WERI-Rb-1 (cell line): Measurements from ENCODE around the gene SPOCK1.

Experiments
- DNase-seq: peaks from one replicate; pipeline ENCODE4 v3.0.0-alpha.2; 2020
- H3K27ac ChIP-seq: fragments of 250-450 bp; sonication (Bioruptor Pico); 2 replicates; pipeline ENCODE4 v1.5.1; 2020; ENCODE audit warnings: mild to moderate bottlenecking, moderate library complexity
- H3K27me3 ChIP-seq: fragments of 250-450 bp; sonication (Bioruptor Pico); 2 replicates; pipeline ENCODE4 v1.5.1; 2021; ENCODE audit warnings: mild to moderate bottlenecking, low read depth, moderate library complexity; ENCODE audit not compliant: insufficient read depth, severe bottlenecking
- H3K36me3 ChIP-seq: fragments of 250-450 bp; sonication (Bioruptor Pico); 2 replicates; pipeline ENCODE4 v1.5.1; 2020; ENCODE audit warnings: mild to moderate bottlenecking, moderate library complexity
- H3K4me3 ChIP-seq: 2 replicates; pipeline ENCODE4 v1.5.1; 2011; ENCODE audit warnings: low read depth, mild to moderate bottlenecking, control low read depth, low read length
- H3K9me3 ChIP-seq: fragments of 250-450 bp; sonication (Bioruptor Pico); 2 replicates; pipeline ENCODE4 v1.5.1; 2021; ENCODE audit warnings: mild to moderate bottlenecking, moderate library complexity; ENCODE audit not compliant: severe bottlenecking
- TF ChIP-seq, protein P1 (sequence below): IDR thresholded peaks from 2 replicates; pipeline ENCODE4 v1.5.1; 2011; ENCODE audit warnings: low read depth, mild to moderate bottlenecking, control low read depth, inconsistent platforms, low read length

SPOCK1 gene

DNA sequence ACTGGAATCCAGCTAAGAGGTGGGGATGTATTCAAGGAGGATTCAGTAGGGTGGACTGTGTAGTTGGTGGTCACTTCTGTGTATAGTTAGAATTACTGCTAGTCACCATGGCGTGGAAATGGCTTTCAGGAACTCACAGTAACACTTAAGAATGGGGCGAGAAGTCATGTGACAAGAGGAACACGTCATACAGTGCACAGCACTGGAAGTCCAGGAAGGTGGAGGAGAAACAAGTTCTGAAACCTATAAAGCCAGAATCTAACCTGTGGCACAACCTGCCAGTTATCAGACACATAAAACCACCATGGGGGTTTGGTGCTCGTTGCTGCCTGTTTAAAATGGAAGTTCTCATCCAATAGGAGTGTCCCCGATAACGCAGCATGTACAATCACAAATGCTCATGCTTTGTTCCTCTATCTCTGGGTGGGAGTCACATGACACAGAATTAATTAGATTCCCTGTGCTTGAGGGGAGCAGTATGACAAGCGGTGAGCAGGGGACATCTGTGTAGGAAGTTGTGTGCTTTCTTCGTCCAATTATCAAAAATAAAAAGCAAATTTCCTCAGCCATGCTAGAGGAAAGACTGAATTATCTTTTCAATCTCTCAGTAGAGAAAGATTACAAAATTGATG is 193.0 kb downstream of the SPOCK1 start:
- no peak overlapping the region for H3K27ac ChIP-seq
- no peak for DNase-seq
- no peaks in the 10 kb centered on the region for H3K36me3 ChIP-seq
- TF ChIP-seq, protein P1, sequence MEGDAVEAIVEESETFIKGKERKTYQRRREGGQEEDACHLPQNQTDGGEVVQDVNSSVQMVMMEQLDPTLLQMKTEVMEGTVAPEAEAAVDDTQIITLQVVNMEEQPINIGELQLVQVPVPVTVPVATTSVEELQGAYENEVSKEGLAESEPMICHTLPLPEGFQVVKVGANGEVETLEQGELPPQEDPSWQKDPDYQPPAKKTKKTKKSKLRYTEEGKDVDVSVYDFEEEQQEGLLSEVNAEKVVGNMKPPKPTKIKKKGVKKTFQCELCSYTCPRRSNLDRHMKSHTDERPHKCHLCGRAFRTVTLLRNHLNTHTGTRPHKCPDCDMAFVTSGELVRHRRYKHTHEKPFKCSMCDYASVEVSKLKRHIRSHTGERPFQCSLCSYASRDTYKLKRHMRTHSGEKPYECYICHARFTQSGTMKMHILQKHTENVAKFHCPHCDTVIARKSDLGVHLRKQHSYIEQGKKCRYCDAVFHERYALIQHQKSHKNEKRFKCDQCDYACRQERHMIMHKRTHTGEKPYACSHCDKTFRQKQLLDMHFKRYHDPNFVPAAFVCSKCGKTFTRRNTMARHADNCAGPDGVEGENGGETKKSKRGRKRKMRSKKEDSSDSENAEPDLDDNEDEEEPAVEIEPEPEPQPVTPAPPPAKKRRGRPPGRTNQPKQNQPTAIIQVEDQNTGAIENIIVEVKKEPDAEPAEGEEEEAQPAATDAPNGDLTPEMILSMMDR: no peak
- no peaks in the 10 kb centered on the region for H3K27me3 ChIP-seq
- H3K9me3 ChIP-seq: no peaks in the 10 kb centered on the region
- H3K4me3 ChIP-seq: no peak overlapping the region

GRCh38 chr5:137304226-137304874 is 194.8 kb downstream of the SPOCK1 start:
- Histone ChIP-seq H3K9me3 (no peaks in the 10 kb centered on the region), H3K27ac (no peak overlapping the region), H3K36me3 (no peaks in the 10 kb centered on the region), H3K27me3 (no peaks in the 10 kb centered on the region), H3K4me3 (no peak overlapping the region)
- TF ChIP-seq, protein P1: no peak
- no peak for DNase-seq

- no peaks in the 10 kb centered on the region for H3K9me3 ChIP-seq
- no peak overlapping the region for H3K27ac ChIP-seq
- DNase-seq: no peak
Measured at GRCh38 chr5:137303509-137303908, 195.6 kb downstream of the SPOCK1 start.

DNA sequence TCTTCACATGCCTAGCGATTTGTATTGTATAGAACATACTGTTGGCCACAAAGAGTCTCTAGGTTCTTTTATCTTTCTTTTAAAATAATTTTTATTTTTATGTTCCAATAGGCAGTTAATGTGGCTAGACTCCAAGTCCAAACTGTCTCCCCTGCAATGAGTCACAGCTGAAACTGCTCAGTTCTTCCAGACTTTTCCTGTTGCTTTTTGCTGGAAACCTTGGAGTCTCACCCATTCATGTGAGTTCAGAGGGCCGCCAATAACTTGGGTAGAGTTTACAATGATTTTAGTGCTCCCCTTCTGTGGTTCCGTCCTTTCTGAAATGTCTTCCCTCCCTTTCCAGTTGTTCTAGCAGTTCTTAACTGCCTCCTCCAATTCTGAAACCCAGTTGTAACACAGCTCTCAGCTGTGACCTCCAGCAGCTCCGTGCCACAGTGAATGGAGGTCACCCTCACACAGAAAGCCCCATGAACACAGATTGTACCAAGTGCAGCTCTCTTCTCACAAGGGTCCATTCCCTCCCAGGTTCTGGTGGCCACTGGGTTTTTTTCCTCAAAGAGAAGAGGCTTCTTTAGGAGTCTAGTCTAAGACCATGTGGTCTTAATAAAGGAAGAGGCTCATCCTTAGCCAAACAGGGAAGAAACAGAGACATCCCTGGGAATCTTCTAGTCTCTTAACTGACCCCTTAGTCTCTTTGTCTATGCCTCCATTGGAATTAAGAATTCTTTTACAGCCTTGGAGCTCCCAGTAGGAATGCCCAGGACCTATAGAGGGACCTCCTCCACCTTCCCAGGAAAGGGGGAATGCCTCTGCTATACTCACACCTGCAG is 198.5 kb downstream of the SPOCK1 start:
- H3K36me3 ChIP-seq: no peaks in the 10 kb centered on the region
- TF ChIP-seq, protein P1: no peak
- H3K9me3 ChIP-seq: no peaks in the 10 kb centered on the region
- no peak overlapping the region for H3K27ac ChIP-seq
- H3K27me3 ChIP-seq: no peaks in the 10 kb centered on the region
- no peak for DNase-seq
- H3K4me3 ChIP-seq: no peak overlapping the region

More at GRCh38 chr5:137303509-137303908, 195.6 kb downstream of the SPOCK1 start:
- Histone ChIP-seq H3K27me3 (no peaks in the 10 kb centered on the region), H3K36me3 (no peaks in the 10 kb centered on the region), H3K4me3 (no peak overlapping the region)
- TF ChIP-seq, protein P1: no peak

DNA sequence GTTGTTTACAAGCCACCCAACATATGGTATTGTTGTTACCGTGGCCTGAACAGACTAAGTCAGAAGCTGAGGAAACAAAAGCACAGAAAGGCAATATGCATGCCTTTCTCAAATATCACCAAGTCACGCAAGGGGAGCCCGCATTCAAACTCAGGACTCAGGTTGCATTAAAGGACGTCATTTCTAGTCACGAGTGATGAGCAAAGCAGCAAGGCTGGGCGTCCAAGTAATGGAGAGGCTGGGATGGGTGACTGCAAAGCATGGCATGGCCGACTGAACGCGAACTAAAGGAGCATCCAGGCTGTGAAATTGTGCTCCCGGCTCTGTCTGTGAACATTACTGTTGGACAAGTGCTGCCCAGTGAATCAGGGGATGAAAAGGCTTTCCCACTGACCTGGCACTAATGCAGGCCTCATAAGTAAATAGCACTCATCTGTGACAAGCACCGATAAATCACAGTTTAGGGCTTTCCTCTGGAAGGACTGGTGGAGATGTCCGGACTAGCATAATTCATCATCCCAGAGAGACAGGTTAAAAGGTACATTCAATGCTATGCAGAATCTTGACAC is 202.8 kb downstream of the SPOCK1 start:
- H3K4me3 ChIP-seq: no peak overlapping the region
- no peaks in the 10 kb centered on the region for H3K9me3 ChIP-seq
- H3K36me3 ChIP-seq: no peaks in the 10 kb centered on the region
- TF ChIP-seq, protein P1: no peak
- peak; percentile 27 for DNase-seq
- no peaks in the 10 kb centered on the region for H3K27me3 ChIP-seq
- H3K27ac ChIP-seq: no peak overlapping the region
